GM13977 (cell line): Measurements from ENCODE around the gene TCF25.

Source experiments
- DNase-seq: peaks from one replicate; pipeline ENCODE4 v3.0.0; 2012; ENCODE audit warnings: low spot score
- CTCF ChIP-seq: IDR thresholded peaks from 2 replicates; pipeline ENCODE4 v1.5.1; 2012; ENCODE audit warnings: mild to moderate bottlenecking, control low read depth; ENCODE audit not compliant: insufficient read depth; ENCODE audit errors: extremely low read depth, missing control alignments
- in situ Hi-C: fragments of 300-500 bp; cut with MboI; formaldehyde crosslinking; loops from one replicate; pipeline ENCODE4 v1.12.0; 2022; ENCODE audit warnings: low sequenced_read_pairs, low pct_unique_long_range_greater_than_20kb, mixed read lengths, inconsistent platforms; ENCODE audit not compliant: unreplicated experiment

TCF25 gene

DNA sequence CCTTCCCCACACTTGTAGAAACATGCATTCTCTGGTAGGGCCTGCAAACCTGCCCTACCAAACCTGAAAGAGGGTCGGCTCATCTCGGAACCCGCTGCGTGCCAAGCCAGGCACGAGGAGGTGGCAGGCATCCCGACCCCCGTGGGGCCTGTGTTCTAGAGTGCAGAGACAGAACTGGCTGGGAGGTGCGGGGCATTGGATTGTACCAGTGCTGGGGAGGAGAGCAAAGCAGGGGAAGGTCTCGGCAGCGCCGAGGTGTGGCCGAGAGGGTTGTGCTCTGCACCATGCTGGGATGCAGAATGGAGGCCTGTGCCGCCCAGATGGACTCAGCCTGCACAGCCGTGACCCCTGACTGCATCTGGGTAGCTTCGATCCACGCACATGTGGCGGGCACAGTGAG is 27.5 kb downstream of the TCF25 start:
- in situ Hi-C loops: no loop called here
- no peak for DNase-seq
- TF ChIP-seq CTCF: no peak

- in situ Hi-C loops: no loop called here
- DNase-seq: no peak
- no peak for TF ChIP-seq CTCF
Observed at GRCh38 chr16:89902980-89903379, 29.6 kb downstream of the TCF25 start.

GRCh38 chr16:89903908-89904515 is 30.6 kb downstream of the TCF25 start:
- TF ChIP-seq CTCF: no peak
- no peak for DNase-seq

GRCh38 chr16:89904606-89905510 is 31.5 kb downstream of the TCF25 start:
- in situ Hi-C loops: no loop called here
- TF ChIP-seq CTCF: no peak
- no peak for DNase-seq

More at GRCh38 chr16:89903908-89904515, 30.6 kb downstream of the TCF25 start:
- in situ Hi-C loops: no loop called here

DNA sequence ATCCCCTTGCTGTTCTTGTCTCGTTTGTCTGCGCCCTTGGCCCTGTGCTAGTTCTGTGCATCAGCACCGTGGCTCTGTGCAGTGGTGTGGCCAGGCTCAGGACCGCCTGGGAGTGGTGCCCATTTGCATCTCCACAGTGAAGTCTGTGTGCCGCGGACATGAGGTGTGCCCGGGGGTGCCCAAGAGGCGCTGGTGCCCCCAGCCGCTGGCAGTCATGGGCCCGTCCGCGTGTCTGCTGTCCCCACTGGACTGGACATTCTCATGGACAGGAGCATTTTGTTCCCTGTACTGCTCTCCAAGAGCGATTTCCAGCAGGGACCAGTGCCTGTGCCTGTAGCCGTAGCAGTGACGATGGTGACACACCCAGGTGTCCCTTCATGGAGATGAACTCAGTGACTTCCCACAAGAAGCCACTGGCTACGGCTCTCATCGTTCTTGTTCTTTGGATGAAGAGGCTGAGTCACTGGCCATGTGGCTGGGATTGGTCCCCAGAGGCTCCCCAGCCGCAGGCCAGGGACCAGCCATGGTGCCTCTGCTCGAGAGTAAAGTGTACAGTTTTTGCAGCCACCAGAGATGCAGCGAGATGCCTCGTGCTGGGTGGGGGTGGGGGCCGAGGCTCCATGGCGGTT is 32.2 kb downstream of the TCF25 start:
- DNase-seq: no peak
- in situ Hi-C loops: no loop called here
- no peak for TF ChIP-seq CTCF

- DNase-seq: no peak
- no peak for TF ChIP-seq CTCF
- in situ Hi-C loops: no loop called here
Observed at GRCh38 chr16:89906140-89907025, 33.0 kb downstream of the TCF25 start.
